Activated CD4-positive, alpha-beta T cell treated with anti-CD3 and anti-CD28 coated beads for 36 hours (primary cell): ENCODE data around the gene RNF145. TPM values are rescaled to one million over a fixed set of nuclear protein-coding genes. Genes with fewer than 3 reads are reported as not detected.

ENCODE experiments used
- ATAC-seq: fragments of 200-7000 bp; cut with Tn5 transposase; one replicate; pipeline ENCODE4 v1.10.0; 2021; ENCODE audit warnings: mild to moderate bottlenecking, moderate library complexity
- CTCF ChIA-PET: fragments of 350-600 bp; sonication (Branson Sonifier 250); formaldehyde crosslinking; loops from one replicate; lab custom pipeline; 2021; ENCODE audit warnings: antibody characterized with exemption; lab: Charles Lee
- POLR2A ChIA-PET: fragments of 350-600 bp; sonication (Branson Sonifier 250); formaldehyde crosslinking; loops from one replicate; lab custom pipeline; 2021; ENCODE audit warnings: antibody characterized with exemption, inconsistent platforms; lab: Charles Lee
- DNase-seq: peaks from one replicate; pipeline ENCODE4 v3.0.0-alpha.2; 2020
- H3K27ac Mint-ChIP-seq: one replicate; pipeline ENCODE4 v1.8.0; 2021; ENCODE audit warnings: mixed read lengths
- H3K27me3 Mint-ChIP-seq: one replicate; pipeline ENCODE4 v1.8.0; 2021; ENCODE audit warnings: mixed read lengths
- H3K36me3 Mint-ChIP-seq: one replicate; pipeline ENCODE4 v1.8.0; 2021; ENCODE audit warnings: low read depth, mixed read lengths
- H3K4me1 Mint-ChIP-seq: one replicate; pipeline ENCODE4 v1.8.0; 2021; ENCODE audit warnings: mixed read lengths
- H3K4me3 Mint-ChIP-seq: one replicate; pipeline ENCODE4 v1.8.0; 2021; ENCODE audit warnings: mild to moderate bottlenecking, moderate library complexity, mixed read lengths
- H3K9me3 Mint-ChIP-seq: one replicate; pipeline ENCODE4 v1.8.0; 2021; ENCODE audit warnings: low read depth, mixed read lengths
- intact Hi-C, 2 experiments: fragments of 100-400 bp; cut with DNase I in 1 of 2; cut with micrococcal nuclease in 1 of 2; formaldehyde crosslinking; loops; one replicate each; pipeline versions ENCODE4 v1.14.2 to v1.15.1; 2022 to 2024; cut with DNase I, micrococcal nuclease
- total RNA-seq, 2 experiments: library from RNA; stranded (reverse); gene quantifications; one replicate each; pipeline ENCODE4 v1.2.3, GENCODE V29; 2021

The RNF145 gene
- total RNA-seq, 2 experiments from 2014 or later: 81.9 to 87.5 TPM

GRCh38 chr5:159139802-159140201, 69.6 kb downstream of the RNF145 start:
- CTCF ChIA-PET: interaction anchor here (0.6 kb wide), 1 partner anchor 1255 kb away, joined by 3 read pairs; no protein-coding TSS in a partner anchor
- POLR2A ChIA-PET: no interaction called here

GRCh38 chr5:159135896-159136531, 73.3 kb downstream of the RNF145 start:
- H3K4me3 Mint-ChIP-seq: no peak overlapping the region
- ChIA-PET CTCF (interaction anchor here (0.6 to 1.3 kb wide), 2 partner anchors 37 to 592 kb away, joined by 3 to 4 read pairs; no protein-coding TSS in a partner anchor), POLR2A (no interaction called here)
- H3K27me3 Mint-ChIP-seq: peaks cover 11% of the 10 kb centered on the region
- DNase-seq (no peak), ATAC-seq (no peak)
- intact Hi-C loops: no loop called here
- H3K9me3 Mint-ChIP-seq: no peaks in the 10 kb centered on the region
- no peak overlapping the region for H3K27ac Mint-ChIP-seq
- H3K36me3 Mint-ChIP-seq: no peaks in the 10 kb centered on the region
- H3K4me1 Mint-ChIP-seq: no peaks in the 10 kb centered on the region

More at GRCh38 chr5:159139802-159140201, 69.6 kb downstream of the RNF145 start:
- H3K4me1 Mint-ChIP-seq: no peaks in the 10 kb centered on the region
- H3K27me3 Mint-ChIP-seq: peaks cover 22% of the 10 kb centered on the region
- H3K27ac Mint-ChIP-seq: no peak overlapping the region
- peaks cover under 1% of the 10 kb centered on the region for H3K9me3 Mint-ChIP-seq
- intact Hi-C loops: no loop called here
- no peak for DNase-seq
- ATAC-seq: no peak
- H3K36me3 Mint-ChIP-seq: no peaks in the 10 kb centered on the region
- H3K4me3 Mint-ChIP-seq: no peak overlapping the region

GRCh38 chr5:159133041-159133741, 76.2 kb downstream of the RNF145 start:
- no peak overlapping the region for H3K27ac Mint-ChIP-seq
- no peak overlapping the region for H3K4me3 Mint-ChIP-seq
- H3K9me3 Mint-ChIP-seq: no peaks in the 10 kb centered on the region
- peaks cover 3% of the 10 kb centered on the region for H3K27me3 Mint-ChIP-seq
- CTCF ChIA-PET: interaction anchor here (0.6 to 2.4 kb wide), 32 partner anchors 9 to 1366 kb away, joined by 3 to 23 read pairs (median 6); no protein-coding TSS in a partner anchor
- ATAC-seq (no peak), DNase-seq (no peak)
- POLR2A ChIA-PET: no interaction called here
- no peaks in the 10 kb centered on the region for H3K36me3 Mint-ChIP-seq
- intact Hi-C loops: loop anchor here (1.0 to 2.0 kb wide), 4 partner anchors 26 to 1058 kb away; no protein-coding TSS in a partner anchor
- H3K4me1 Mint-ChIP-seq: no peaks in the 10 kb centered on the region

- no peak for ATAC-seq
- intact Hi-C loops: loop anchor here (1.0 to 2.0 kb wide), 4 partner anchors 26 to 1057 kb away; no protein-coding TSS in a partner anchor
- no peaks in the 10 kb centered on the region for H3K9me3 Mint-ChIP-seq
- no peak for DNase-seq
- CTCF ChIA-PET: interaction anchor here (0.6 to 2.4 kb wide), 36 partner anchors 8 to 1365 kb away, joined by 3 to 23 read pairs (median 5); no protein-coding TSS in a partner anchor
- H3K4me3 Mint-ChIP-seq: no peak overlapping the region
- H3K27ac Mint-ChIP-seq: no peak overlapping the region
- peaks cover 3% of the 10 kb centered on the region for H3K27me3 Mint-ChIP-seq
- POLR2A ChIA-PET: no interaction called here
- no peaks in the 10 kb centered on the region for H3K36me3 Mint-ChIP-seq
- no peaks in the 10 kb centered on the region for H3K4me1 Mint-ChIP-seq
These were observed 76.8 kb downstream of the RNF145 start for GRCh38 chr5:159132429-159133040.

- Mint-ChIP-seq H3K36me3 (no peaks in the 10 kb centered on the region), H3K4me1 (no peaks in the 10 kb centered on the region), H3K9me3 (no peaks in the 10 kb centered on the region), H3K27me3 (no peaks in the 10 kb centered on the region), H3K27ac (no peak overlapping the region), H3K4me3 (no peak overlapping the region)
- no peak for DNase-seq
- no peak for ATAC-seq
- POLR2A ChIA-PET: no interaction called here
- CTCF ChIA-PET: interaction anchor here (0.6 to 2.4 kb wide), 28 partner anchors 8 to 1183 kb away, joined by 3 to 23 read pairs (median 6); no protein-coding TSS in a partner anchor
- intact Hi-C loops: loop anchor here (2.0 kb wide), 1 partner anchor 25 kb away; no protein-coding TSS in a partner anchor
These were observed 77.4 kb downstream of the RNF145 start for GRCh38 chr5:159131951-159132350.

GRCh38 chr5:159130871-159131270, 78.5 kb downstream of the RNF145 start:
- Mint-ChIP-seq H3K9me3 (no peaks in the 10 kb centered on the region), H3K4me1 (no peaks in the 10 kb centered on the region), H3K4me3 (no peak overlapping the region), H3K36me3 (no peaks in the 10 kb centered on the region), H3K27me3 (no peaks in the 10 kb centered on the region), H3K27ac (no peak overlapping the region)
- intact Hi-C loops: no loop called here
- DNase-seq (no peak), ATAC-seq (no peak)
- POLR2A ChIA-PET: no interaction called here
- CTCF ChIA-PET: interaction anchor here (1.8 to 2.4 kb wide), 2 partner anchors 435 kb away, joined by 10 to 19 read pairs; no protein-coding TSS in a partner anchor

GRCh38 chr5:159128070-159128541, 81.2 kb downstream of the RNF145 start:
- Mint-ChIP-seq H3K27ac (no peak overlapping the region), H3K4me3 (no peak overlapping the region), H3K4me1 (peaks cover 5% of the 10 kb centered on the region), H3K9me3 (peaks cover 6% of the 10 kb centered on the region), H3K27me3 (no peaks in the 10 kb centered on the region), H3K36me3 (no peaks in the 10 kb centered on the region)
- ChIA-PET POLR2A (no interaction called here), CTCF (interaction anchor here (1.1 to 1.2 kb wide), 2 partner anchors 21 to 436 kb away, joined by 3 to 7 read pairs; no protein-coding TSS in a partner anchor)
- ATAC-seq: no peak
- intact Hi-C loops: no loop called here
- DNase-seq: peak; percentile 13

GRCh38 chr5:159123700-159124099, 85.7 kb downstream of the RNF145 start:
- Mint-ChIP-seq H3K4me3 (no peak overlapping the region), H3K9me3 (peaks cover 8% of the 10 kb centered on the region), H3K4me1 (peaks cover 22% of the 10 kb centered on the region), H3K36me3 (no peaks in the 10 kb centered on the region), H3K27me3 (no peaks in the 10 kb centered on the region), H3K27ac (no peak overlapping the region)
- DNase-seq: peak; percentile 42
- CTCF ChIA-PET: interaction anchor here (0.6 to 2.2 kb wide), 3 partner anchors 9 to 33 kb away, joined by 3 to 7 read pairs (median 3); no protein-coding TSS in a partner anchor
- POLR2A ChIA-PET: no interaction called here
- intact Hi-C loops: no loop called here
- ATAC-seq: peak; percentile 70

- CTCF ChIA-PET: interaction anchor here (0.6 to 2.2 kb wide), 3 partner anchors 9 to 34 kb away, joined by 3 to 7 read pairs (median 3); no protein-coding TSS in a partner anchor
- POLR2A ChIA-PET: no interaction called here
These were observed 86.2 kb downstream of the RNF145 start for GRCh38 chr5:159123189-159123588.

GRCh38 chr5:159121061-159121460, 88.3 kb downstream of the RNF145 start:
- ChIA-PET POLR2A (no interaction called here), CTCF (no interaction called here)
- H3K27me3 Mint-ChIP-seq: no peaks in the 10 kb centered on the region
- H3K9me3 Mint-ChIP-seq: peaks cover 11% of the 10 kb centered on the region
- H3K4me1 Mint-ChIP-seq: peaks cover 22% of the 10 kb centered on the region
- intact Hi-C loops: no loop called here
- DNase-seq: no peak
- H3K4me3 Mint-ChIP-seq: no peak overlapping the region
- no peaks in the 10 kb centered on the region for H3K36me3 Mint-ChIP-seq
- peak overlapping the region; percentile 48 for H3K27ac Mint-ChIP-seq
- ATAC-seq: no peak

More at GRCh38 chr5:159123189-159123588, 86.2 kb downstream of the RNF145 start:
- Mint-ChIP-seq H3K9me3 (peaks cover 11% of the 10 kb centered on the region), H3K4me1 (peaks cover 22% of the 10 kb centered on the region), H3K27me3 (no peaks in the 10 kb centered on the region), H3K4me3 (no peak overlapping the region), H3K27ac (no peak overlapping the region), H3K36me3 (no peaks in the 10 kb centered on the region)
- no peak for ATAC-seq
- intact Hi-C loops: no loop called here
- no peak for DNase-seq

GRCh38 chr5:159120446-159120845, 88.9 kb downstream of the RNF145 start:
- intact Hi-C loops: no loop called here
- DNase-seq (no peak), ATAC-seq (peak; percentile 83)
- CTCF ChIA-PET: interaction anchor here (1.3 to 1.9 kb wide), 2 partner anchors 12 to 26 kb away, joined by 3 to 8 read pairs; no protein-coding TSS in a partner anchor
- Mint-ChIP-seq H3K27ac (peak overlapping the region; percentile 95), H3K4me1 (peaks cover 22% of the 10 kb centered on the region), H3K9me3 (peaks cover 7% of the 10 kb centered on the region), H3K36me3 (no peaks in the 10 kb centered on the region), H3K27me3 (no peaks in the 10 kb centered on the region), H3K4me3 (peak overlapping the region; percentile 42)
- POLR2A ChIA-PET: interaction anchor here (0.6 kb wide), 1 partner anchor 197 kb away, joined by 3 read pairs; no protein-coding TSS in a partner anchor
